Panc1 (cell line): ENCODE measurements around the gene PAK4. TPM values are rescaled to one million over a fixed set of nuclear protein-coding genes. Genes with fewer than 3 reads are reported as not detected.

Experiments used
- ATAC-seq: fragments of 200-7000 bp; cut with Tn5 transposase; 2 replicates; pipeline ENCODE4 v1.9.1; 2020; ENCODE audit warnings: mild to moderate bottlenecking, moderate library complexity
- BruUV-seq: library from RNA; stranded (reverse); fragments of 400-500 nt; replicated peaks from 2 replicates; lab custom pipeline; 2021; lab: Mats Ljungman, UMichigan
- CTCF ChIA-PET: fragments of 300-600 bp; sonication (Branson Sonifier 250); formaldehyde crosslinking; loops from one replicate; lab custom pipeline; 2022; ENCODE audit warnings: antibody characterized with exemption; lab: Charles Lee
- POLR2A ChIA-PET: fragments of 300-600 bp; sonication (Branson Sonifier 250); formaldehyde crosslinking; loops from one replicate; lab custom pipeline; 2022; ENCODE audit warnings: antibody characterized with exemption; lab: Charles Lee
- DNase-seq: peaks from one replicate; pipeline ENCODE4 v3.0.0-alpha.2; 2010; ENCODE audit warnings: low read depth, low spot score
- H3K27ac ChIP-seq: 2 replicates; pipeline ENCODE4 v1.5.1; 2011; ENCODE audit warnings: mild to moderate bottlenecking, low read length, inconsistent platforms
- H3K27me3 ChIP-seq: fragments of 200-500 bp; sonication (Bioruptor generic); 2 replicates; pipeline ENCODE4 v1.6.0; 2014; ENCODE audit warnings: low read length, inconsistent platforms; ENCODE audit not compliant: control insufficient read depth, insufficient read depth
- H3K36me3 ChIP-seq: fragments of 200-500 bp; sonication (Bioruptor generic); 2 replicates; pipeline ENCODE4 v1.5.1; 2014; ENCODE audit warnings: inconsistent platforms, mild to moderate bottlenecking, low read length, moderate library complexity; ENCODE audit not compliant: control insufficient read depth, insufficient read depth
- H3K4me1 ChIP-seq: 2 replicates; pipeline ENCODE4 v1.5.1; 2011; ENCODE audit warnings: inconsistent platforms, mild to moderate bottlenecking, low read length, moderate library complexity; ENCODE audit not compliant: control insufficient read depth, insufficient read depth
- H3K4me3 ChIP-seq, 2 experiments: 2 replicates each; pipeline ENCODE4 v1.5.1; 2011 to 2012; ENCODE audit warnings: low read depth in 2 of 2, low read length in 2 of 2, mild to moderate bottlenecking in 2 of 2, inconsistent platforms in 1 of 2, moderate library complexity in 1 of 2
- H3K9me3 ChIP-seq: fragments of 200-500 bp; sonication (Bioruptor generic); 2 replicates; pipeline ENCODE4 v1.5.1; 2014; ENCODE audit warnings: low read depth, mild to moderate bottlenecking, inconsistent platforms, low read length, moderate library complexity; ENCODE audit not compliant: control insufficient read depth, insufficient read depth
- CTCF ChIP-seq: fragments of 450-650 bp; IDR thresholded peaks from 2 replicates; pipeline ENCODE4 v1.5.1; 2017; ENCODE audit warnings: mild to moderate bottlenecking
- POLR2AphosphoS5 ChIP-seq: IDR thresholded peaks from 2 replicates; pipeline ENCODE4 v1.6.1; 2012; ENCODE audit warnings: mild to moderate bottlenecking, low read depth, low read length, moderate library complexity
- REST ChIP-seq, 2 experiments: IDR thresholded peaks; 2 replicates each; pipeline ENCODE4 v1.6.1; 2011 to 2012; ENCODE audit warnings: low read depth in 2 of 2, control low read depth in 1 of 2, low read length in 1 of 2, mild to moderate bottlenecking in 1 of 2, moderate library complexity in 1 of 2; ENCODE audit not compliant: insufficient read depth in 1 of 2
- SIN3A ChIP-seq: IDR thresholded peaks from 2 replicates; pipeline ENCODE4 v1.6.1; 2012; ENCODE audit warnings: low read depth, mild to moderate bottlenecking, low read length, moderate library complexity, borderline replicate concordance; ENCODE audit not compliant: insufficient read depth
- TCF7L2 ChIP-seq: IDR thresholded peaks from 2 replicates; pipeline ENCODE4 v1.6.1; 2011; ENCODE audit warnings: mild to moderate bottlenecking, low read depth, low read length, inconsistent platforms
- in situ Hi-C: cut with HindIII; loops from 2 replicates; pipeline ENCODE4 v1.10.0; 2016; ENCODE audit warnings: low sequenced_read_pairs, low pct_unique_long_range_greater_than_20kb
- intact Hi-C: fragments of 100-400 bp; cut with micrococcal nuclease; formaldehyde crosslinking; loops from one replicate; pipeline ENCODE4 v1.10.0; 2022; ENCODE audit not compliant: unreplicated experiment
- total RNA-seq: library from RNA; stranded (reverse); gene quantifications from one replicate; pipeline ENCODE4 v1.2.1, GENCODE V29; 2021; ENCODE audit not compliant: unreplicated experiment

PAK4 gene
- total RNA-seq, 1 experiment from 2014 or later: 311 TPM

GRCh38 chr19:39203372-39204341 lies 78.1 kb downstream of the PAK4 start, which contains the start of gene SYCN:
Gene SYCN, minus strand, starts transcription at chr19:39204263. Its CDS starts 9 bp downstream, at chr19:39204254.
- H3K27ac ChIP-seq: no peak within 1 kb of the TSS
- BruUV-seq: no TSS peak
- TF ChIP-seq CTCF (no peak), POLR2AphosphoS5 (no peak), REST (IDR thresholded peaks at IDR 0.05; ENCODE audit: insufficient read depth in 1 of 2, low read depth in 2 of 2, low read length in 1 of 2) (no peak), TCF7L2 (no peak), SIN3A (no peak)
- H3K4me1 ChIP-seq: peaks cover 5% of the 10 kb centered on the region
- no peaks in the 10 kb centered on the region for H3K9me3 ChIP-seq
- ATAC-seq (peak; percentile 31), DNase-seq (no peak)
- ChIA-PET CTCF (interaction anchor here (0.6 to 1.5 kb wide), 12 partner anchors 9 to 566 kb away, joined by 3 to 14 read pairs (median 3); no protein-coding TSS in a partner anchor), POLR2A (interaction anchor here (0.5 to 0.7 kb wide), 4 partner anchors 8 to 214 kb away, joined by 3 to 7 read pairs (median 5); partner anchors contain the start of gene SAMD4B)
- peak within 1 kb of the TSS in 1 of 2 experiments; percentile 10; a peak in 1 of 4 replicates for H3K4me3 ChIP-seq
- in situ Hi-C loops (no loop called here), intact Hi-C loops (no loop called here)
- peaks cover 3% of the 10 kb centered on the region; the same call in 1 of the 2 replicates for H3K27me3 ChIP-seq
- no peaks in the 10 kb centered on the region for H3K36me3 ChIP-seq

GRCh38 chr19:39205449-39205764 lies 79.8 kb downstream of the PAK4 start:
- Histone ChIP-seq H3K9me3 (no peaks in the 10 kb centered on the region), H3K4me1 (peaks cover 5% of the 10 kb centered on the region), H3K27ac (no peak overlapping the region), H3K36me3 (no peaks in the 10 kb centered on the region), H3K27me3 (peaks cover 3% of the 10 kb centered on the region; the same call in 1 of the 2 replicates), H3K4me3 (no peak overlapping the region)
- no peak for DNase-seq
- in situ Hi-C loops: no loop called here
- BruUV-seq: no TSS peak
- ATAC-seq: no peak
- intact Hi-C loops: no loop called here
- CTCF ChIA-PET: interaction anchor here (0.6 to 1.0 kb wide), 6 partner anchors 10 to 155 kb away, joined by 3 read pairs; partner anchors contain the start of gene LRFN1
- no peak for TF ChIP-seq REST (IDR thresholded peaks at IDR 0.05; ENCODE audit: insufficient read depth in 1 of 2, low read depth in 2 of 2, low read length in 1 of 2)
- no peak for TF ChIP-seq TCF7L2
- no peak for TF ChIP-seq CTCF
- no peak for TF ChIP-seq SIN3A
- no peak for TF ChIP-seq POLR2AphosphoS5
- POLR2A ChIA-PET: interaction anchor here (0.6 to 1.0 kb wide), 3 partner anchors 91 to 427 kb away, joined by 3 to 7 read pairs (median 6); partner anchors contain the start of gene IFNL1
